Measurements from ENCODE around the gene OLFML2B.
A peak's percentile ranks its signal among the peaks of the same experiment; 100 is the strongest.

OLFML2B gene

GRCh38 chr1:161997152-161997551 is 26.5 kb downstream of the OLFML2B start:
- DNase-seq (ENCODE audit: extremely low read depth, low read depth) = no peak
- no peak for TF ChIP-seq CTCF (IDR thresholded peaks at IDR 0.05; ENCODE audit: low read depth, low read length, missing control alignments)

GRCh38 chr1:161994175-161994668 is 29.4 kb downstream of the OLFML2B start:
- no peak overlapping the region for H3K4me3 ChIP-seq (replicated peaks; ENCODE audit: low read depth, low read length)
- no peak for DNase-seq (ENCODE audit: extremely low read depth, low read depth)
- no peak for TF ChIP-seq CTCF (IDR thresholded peaks at IDR 0.05; ENCODE audit: low read depth, low read length, missing control alignments)

More at GRCh38 chr1:161997152-161997551, 26.5 kb downstream of the OLFML2B start:
- H3K4me3 ChIP-seq (replicated peaks; ENCODE audit: low read depth, low read length) = no peak overlapping the region

GRCh38 chr1:161993576-161993975 is 30.1 kb downstream of the OLFML2B start:
- no peak for DNase-seq (ENCODE audit: extremely low read depth, low read depth)
- no peak for TF ChIP-seq CTCF (IDR thresholded peaks at IDR 0.05; ENCODE audit: low read depth, low read length, missing control alignments)
- H3K4me3 ChIP-seq (replicated peaks; ENCODE audit: low read depth, low read length) = no peak overlapping the region

GRCh38 chr1:161989786-161990185 is 33.9 kb downstream of the OLFML2B start:
- no peak for DNase-seq (ENCODE audit: extremely low read depth, low read depth)
- H3K4me3 ChIP-seq (replicated peaks; ENCODE audit: low read depth, low read length) = no peak overlapping the region
- no peak for TF ChIP-seq CTCF (IDR thresholded peaks at IDR 0.05; ENCODE audit: low read depth, low read length, missing control alignments)

GRCh38 chr1:161989108-161989507 is 34.6 kb downstream of the OLFML2B start:
- no peak for TF ChIP-seq CTCF (IDR thresholded peaks at IDR 0.05; ENCODE audit: low read depth, low read length, missing control alignments)
- no peak overlapping the region for H3K4me3 ChIP-seq (replicated peaks; ENCODE audit: low read depth, low read length)
- DNase-seq (ENCODE audit: extremely low read depth, low read depth) = peak; percentile 33

GRCh38 chr1:161988413-161988812 is 35.3 kb downstream of the OLFML2B start:
- no peak for DNase-seq (ENCODE audit: extremely low read depth, low read depth)
- H3K4me3 ChIP-seq (replicated peaks; ENCODE audit: low read depth, low read length) = no peak overlapping the region
- TF ChIP-seq CTCF (IDR thresholded peaks at IDR 0.05; ENCODE audit: low read depth, low read length, missing control alignments) = no peak

GRCh38 chr1:161987872-161988271 is 35.8 kb downstream of the OLFML2B start:
- DNase-seq (ENCODE audit: extremely low read depth, low read depth) = no peak
- no peak for TF ChIP-seq CTCF (IDR thresholded peaks at IDR 0.05; ENCODE audit: low read depth, low read length, missing control alignments)
- no peak overlapping the region for H3K4me3 ChIP-seq (replicated peaks; ENCODE audit: low read depth, low read length)
